Measurements from ENCODE around the gene POMT1.

The POMT1 gene

DNA sequence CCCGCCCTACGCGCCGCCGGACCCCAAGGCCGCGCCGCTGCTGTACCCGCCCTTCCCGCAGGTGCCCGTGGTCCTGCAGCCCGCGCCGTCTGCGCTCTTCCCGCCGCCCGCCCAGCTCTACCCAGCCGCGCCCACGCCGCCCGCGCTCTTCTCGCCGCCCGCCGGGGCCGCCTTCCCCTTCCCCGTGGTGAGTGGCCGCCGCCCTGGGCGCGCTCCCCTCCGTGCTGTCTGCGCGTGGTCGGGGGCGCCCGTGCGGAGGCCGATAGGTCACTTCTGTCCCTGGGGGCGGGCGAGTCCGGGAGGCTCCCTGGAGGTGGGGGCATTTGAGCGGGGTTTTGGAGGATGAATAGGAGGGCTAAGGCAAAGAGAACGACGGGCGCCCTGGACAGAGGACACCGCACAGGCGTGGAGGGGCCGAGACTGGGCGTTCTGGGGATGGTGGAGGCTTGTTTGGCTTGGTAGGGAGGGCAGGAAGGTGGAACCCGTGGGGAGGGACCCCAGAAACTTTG is 52.2 kb downstream of the POMT1 start:
- TF ChIP-seq, protein P1, sequence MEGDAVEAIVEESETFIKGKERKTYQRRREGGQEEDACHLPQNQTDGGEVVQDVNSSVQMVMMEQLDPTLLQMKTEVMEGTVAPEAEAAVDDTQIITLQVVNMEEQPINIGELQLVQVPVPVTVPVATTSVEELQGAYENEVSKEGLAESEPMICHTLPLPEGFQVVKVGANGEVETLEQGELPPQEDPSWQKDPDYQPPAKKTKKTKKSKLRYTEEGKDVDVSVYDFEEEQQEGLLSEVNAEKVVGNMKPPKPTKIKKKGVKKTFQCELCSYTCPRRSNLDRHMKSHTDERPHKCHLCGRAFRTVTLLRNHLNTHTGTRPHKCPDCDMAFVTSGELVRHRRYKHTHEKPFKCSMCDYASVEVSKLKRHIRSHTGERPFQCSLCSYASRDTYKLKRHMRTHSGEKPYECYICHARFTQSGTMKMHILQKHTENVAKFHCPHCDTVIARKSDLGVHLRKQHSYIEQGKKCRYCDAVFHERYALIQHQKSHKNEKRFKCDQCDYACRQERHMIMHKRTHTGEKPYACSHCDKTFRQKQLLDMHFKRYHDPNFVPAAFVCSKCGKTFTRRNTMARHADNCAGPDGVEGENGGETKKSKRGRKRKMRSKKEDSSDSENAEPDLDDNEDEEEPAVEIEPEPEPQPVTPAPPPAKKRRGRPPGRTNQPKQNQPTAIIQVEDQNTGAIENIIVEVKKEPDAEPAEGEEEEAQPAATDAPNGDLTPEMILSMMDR (IDR thresholded peaks at IDR 0.05; ENCODE audit: insufficient read depth, missing control alignments): no peak
- FAIRE-seq: no peak

DNA sequence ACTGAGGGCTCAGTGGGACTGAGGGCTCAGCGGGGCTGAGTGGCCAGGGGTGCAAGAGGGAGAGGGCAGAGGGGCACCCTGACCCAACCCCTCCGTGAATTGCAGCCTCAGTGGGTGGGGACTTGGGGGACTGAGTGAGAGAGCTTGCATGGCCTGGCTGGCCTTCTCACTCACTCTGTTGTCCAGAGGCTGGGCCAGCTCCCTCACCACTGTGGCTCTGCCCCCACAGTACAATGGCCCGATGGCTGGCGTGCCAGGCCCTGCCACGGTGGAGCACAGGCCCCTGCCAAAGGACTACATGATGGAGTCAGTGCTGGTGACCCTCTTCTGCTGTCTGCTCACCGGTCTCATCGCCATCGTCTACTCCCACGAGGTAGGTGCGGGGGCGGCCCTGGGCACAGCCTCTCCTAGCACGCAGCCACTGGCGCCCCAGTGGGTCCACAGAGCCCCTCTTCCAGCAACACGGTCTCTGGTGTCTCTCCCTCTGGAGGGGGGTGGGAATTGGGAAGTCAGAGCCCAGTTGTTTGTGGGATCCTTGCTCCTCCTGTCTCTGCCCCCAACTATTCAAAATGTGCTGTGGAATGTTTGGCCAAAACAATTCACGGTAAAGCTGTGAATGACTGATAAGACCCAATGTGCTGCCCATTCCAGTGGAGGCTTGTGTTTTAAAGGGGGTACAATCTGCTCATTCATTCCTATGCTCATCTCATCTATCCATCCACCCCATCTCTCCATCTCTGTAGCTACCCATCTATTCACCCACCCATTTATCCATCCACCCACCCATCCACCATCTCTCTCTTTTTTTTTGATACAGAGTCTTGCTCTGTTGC is 53.3 kb downstream of the POMT1 start:
- DNase-seq (ENCODE audit: insufficient read length, low spot score): no peak
- no peak for FAIRE-seq
- TF ChIP-seq, protein P1 (IDR thresholded peaks at IDR 0.05; ENCODE audit: insufficient read depth, missing control alignments): no peak

More for the DNA sequence above, 52.2 kb downstream of the POMT1 start:
- no peak for DNase-seq (ENCODE audit: insufficient read length, low spot score)

DNA sequence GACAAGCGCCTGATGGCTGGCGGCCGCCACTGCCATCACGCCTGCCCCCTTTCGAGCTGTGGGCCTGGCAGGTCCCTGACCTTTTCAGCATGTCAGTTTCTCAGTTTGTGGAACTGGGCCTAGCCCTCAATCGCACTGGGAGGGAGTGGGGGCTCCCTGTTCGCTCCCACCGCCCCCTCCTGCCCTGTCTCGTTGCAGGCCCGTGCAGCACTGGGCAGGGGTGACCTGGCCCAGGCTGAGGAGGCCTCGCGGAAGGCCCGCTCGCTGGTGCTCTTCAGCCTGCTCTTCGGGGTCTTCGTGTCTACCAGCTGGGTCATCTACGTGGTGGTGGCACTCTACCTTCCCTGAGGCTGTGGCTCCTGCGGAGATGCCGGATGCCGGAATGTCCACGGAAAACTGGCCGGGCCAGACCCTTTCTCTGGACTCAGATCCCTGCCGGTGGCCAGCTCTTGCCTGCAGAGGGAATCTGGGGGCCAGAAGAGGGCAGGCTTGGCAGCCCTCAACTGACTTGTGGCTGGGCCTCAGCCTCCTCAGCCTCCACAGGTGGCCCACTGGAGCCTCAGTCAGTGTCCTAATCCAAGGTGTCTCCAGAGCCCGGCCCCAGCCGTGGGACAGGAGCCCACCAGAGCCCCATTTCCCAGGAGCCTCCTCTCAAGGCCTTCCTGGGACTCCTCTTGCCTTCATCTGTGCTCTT is 55.3 kb downstream of the POMT1 start:
- FAIRE-seq (no peak), DNase-seq (ENCODE audit: insufficient read length, low spot score) (no peak)
- TF ChIP-seq, protein P1 (IDR thresholded peaks at IDR 0.05; ENCODE audit: insufficient read depth, missing control alignments): no peak

DNA sequence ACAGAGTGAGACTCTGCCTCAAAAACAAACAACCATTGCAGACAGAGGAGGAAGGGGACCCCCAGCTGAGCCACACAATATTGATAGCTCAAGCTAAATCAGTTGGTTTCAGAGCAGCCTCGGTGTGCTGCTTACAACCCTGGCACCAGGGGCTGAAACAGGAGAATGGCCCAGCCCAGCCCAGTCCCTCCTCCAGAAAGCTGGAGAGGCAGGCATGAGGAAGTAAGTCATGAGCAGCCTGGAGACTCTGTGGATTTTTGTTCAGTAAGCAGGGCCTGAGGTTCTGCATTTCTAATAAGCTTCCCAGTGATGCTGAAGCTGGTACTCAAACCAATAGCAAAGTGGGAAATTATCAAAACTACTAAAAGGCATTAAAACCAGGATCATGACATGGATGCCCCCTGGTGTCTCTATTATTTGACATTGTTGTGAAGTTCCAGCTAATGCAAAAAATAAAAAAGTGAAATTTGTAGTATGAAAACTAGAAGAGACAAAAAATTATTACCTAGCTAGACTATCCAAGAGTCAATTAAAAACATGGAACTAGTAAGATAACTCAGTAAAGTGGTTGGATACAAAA is 56.8 kb downstream of the POMT1 start:
- TF ChIP-seq, protein P1 (IDR thresholded peaks at IDR 0.05; ENCODE audit: insufficient read depth, missing control alignments): no peak
- FAIRE-seq: no peak
- no peak for DNase-seq (ENCODE audit: insufficient read length, low spot score)

DNA sequence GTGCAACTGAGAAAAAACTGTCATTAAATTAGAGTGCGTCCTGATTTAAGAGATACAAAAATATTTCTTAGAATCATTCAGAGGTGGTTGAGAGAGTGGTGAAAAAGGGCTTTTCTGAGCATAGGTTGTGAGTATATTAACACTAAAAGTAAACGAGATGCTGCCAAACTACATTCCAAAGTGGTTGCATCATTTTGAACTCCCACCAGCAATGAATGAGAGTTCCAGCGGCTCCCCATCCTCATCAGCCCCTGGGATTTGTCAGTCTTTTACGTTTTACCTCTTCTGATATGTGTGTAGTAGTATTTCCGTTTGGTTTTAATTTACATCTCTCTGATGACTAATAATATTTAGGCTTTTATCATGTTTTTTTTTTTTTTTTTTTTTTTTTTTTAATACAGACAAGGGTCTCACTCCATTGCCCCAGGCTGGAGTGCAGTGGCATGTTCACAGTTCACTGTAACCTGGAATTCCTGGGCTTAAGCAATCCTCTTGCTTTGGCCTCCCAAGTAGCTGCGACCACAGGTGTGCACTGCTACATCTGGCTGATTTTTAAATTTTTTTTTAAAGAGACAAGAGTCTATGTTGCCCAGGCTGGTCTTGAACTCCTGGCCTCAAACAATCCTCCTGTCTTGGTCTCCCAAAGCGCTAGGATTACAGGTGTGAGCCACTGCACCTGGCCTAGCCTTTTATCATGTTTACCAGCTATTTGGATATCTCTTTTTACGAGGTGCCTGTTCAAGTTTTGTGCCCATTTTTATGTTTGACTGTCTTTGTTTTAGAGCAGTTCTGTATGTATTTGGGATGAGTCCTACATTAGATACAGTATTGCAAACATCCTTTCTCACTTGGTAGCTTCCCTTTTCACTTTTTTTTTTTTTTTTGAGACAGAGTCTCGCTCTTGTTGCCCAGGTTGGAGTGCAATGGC is 59.6 kb downstream of the POMT1 start:
- TF ChIP-seq, protein P1 (IDR thresholded peaks at IDR 0.05; ENCODE audit: insufficient read depth, missing control alignments): no peak
- DNase-seq (ENCODE audit: insufficient read length, low spot score): no peak

DNA sequence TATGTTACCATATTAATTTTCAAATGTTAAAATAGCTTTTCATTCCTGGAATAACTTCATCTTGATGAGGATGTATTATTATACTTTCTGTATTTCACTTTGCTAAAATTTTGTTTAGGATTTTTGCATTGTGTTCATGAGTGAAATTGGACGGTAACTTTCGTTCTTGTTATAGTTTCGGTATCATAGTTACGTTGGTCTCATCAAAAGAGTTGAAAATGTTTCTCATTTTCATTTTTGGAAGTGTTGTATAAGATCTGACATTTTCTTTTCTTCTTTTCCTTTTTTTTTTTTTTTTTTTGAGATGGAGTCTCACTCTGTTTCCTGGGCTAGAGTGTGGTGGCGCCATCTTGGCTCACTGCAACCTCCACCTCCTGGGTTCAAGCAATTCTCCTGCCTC is 62.7 kb downstream of the POMT1 start:
- DNase-seq (ENCODE audit: insufficient read length, low spot score) (no peak), FAIRE-seq (no peak)
- TF ChIP-seq, protein P1 (IDR thresholded peaks at IDR 0.05; ENCODE audit: insufficient read depth, missing control alignments): no peak

More for the DNA sequence above, 59.6 kb downstream of the POMT1 start:
- FAIRE-seq: no peak
